ENCODE measurements around the gene FLYWCH2.

- TF ChIP-seq POLR2A (IDR thresholded peaks at IDR 0.05) (no peak), CTCF (IDR thresholded peaks at IDR 0.05) (no peak), POLR2AphosphoS5 (IDR thresholded peaks at IDR 0.05) (no peak)
Observed at GRCh38 chr16:2833776-2834175, 49.2 kb upstream of the FLYWCH2 start.

All from prostate gland (tissue), 2 donors.